Panc1 (cell line): ENCODE results near the gene CACNA1B. TPM values are rescaled to one million over a fixed set of nuclear protein-coding genes. Genes with fewer than 3 reads are reported as not detected.

Experiments used
- ATAC-seq: fragments of 200-7000 bp; cut with Tn5 transposase; 2 replicates; pipeline ENCODE4 v1.9.1; 2020; ENCODE audit warnings: mild to moderate bottlenecking, moderate library complexity
- BruUV-seq: library from RNA; stranded (reverse); fragments of 400-500 nt; replicated peaks from 2 replicates; lab custom pipeline; 2021; lab: Mats Ljungman, UMichigan
- CTCF ChIA-PET: fragments of 300-600 bp; sonication (Branson Sonifier 250); formaldehyde crosslinking; loops from one replicate; lab custom pipeline; 2022; ENCODE audit warnings: antibody characterized with exemption; lab: Charles Lee
- POLR2A ChIA-PET: fragments of 300-600 bp; sonication (Branson Sonifier 250); formaldehyde crosslinking; loops from one replicate; lab custom pipeline; 2022; ENCODE audit warnings: antibody characterized with exemption; lab: Charles Lee
- DNase-seq: peaks from one replicate; pipeline ENCODE4 v3.0.0-alpha.2; 2010; ENCODE audit warnings: low read depth, low spot score
- H3K27ac ChIP-seq: 2 replicates; pipeline ENCODE4 v1.5.1; 2011; ENCODE audit warnings: mild to moderate bottlenecking, low read length, inconsistent platforms
- H3K27me3 ChIP-seq: fragments of 200-500 bp; sonication (Bioruptor generic); 2 replicates; pipeline ENCODE4 v1.6.0; 2014; ENCODE audit warnings: low read length, inconsistent platforms; ENCODE audit not compliant: control insufficient read depth, insufficient read depth
- H3K36me3 ChIP-seq: fragments of 200-500 bp; sonication (Bioruptor generic); 2 replicates; pipeline ENCODE4 v1.5.1; 2014; ENCODE audit warnings: inconsistent platforms, mild to moderate bottlenecking, low read length, moderate library complexity; ENCODE audit not compliant: control insufficient read depth, insufficient read depth
- H3K4me1 ChIP-seq: 2 replicates; pipeline ENCODE4 v1.5.1; 2011; ENCODE audit warnings: inconsistent platforms, mild to moderate bottlenecking, low read length, moderate library complexity; ENCODE audit not compliant: control insufficient read depth, insufficient read depth
- H3K4me3 ChIP-seq, 2 experiments: 2 replicates each; pipeline ENCODE4 v1.5.1; 2011 to 2012; ENCODE audit warnings: low read depth in 2 of 2, low read length in 2 of 2, mild to moderate bottlenecking in 2 of 2, inconsistent platforms in 1 of 2, moderate library complexity in 1 of 2
- H3K9me3 ChIP-seq: fragments of 200-500 bp; sonication (Bioruptor generic); 2 replicates; pipeline ENCODE4 v1.5.1; 2014; ENCODE audit warnings: low read depth, mild to moderate bottlenecking, inconsistent platforms, low read length, moderate library complexity; ENCODE audit not compliant: control insufficient read depth, insufficient read depth
- CTCF ChIP-seq: fragments of 450-650 bp; IDR thresholded peaks from 2 replicates; pipeline ENCODE4 v1.5.1; 2017; ENCODE audit warnings: mild to moderate bottlenecking
- POLR2AphosphoS5 ChIP-seq: IDR thresholded peaks from 2 replicates; pipeline ENCODE4 v1.6.1; 2012; ENCODE audit warnings: mild to moderate bottlenecking, low read depth, low read length, moderate library complexity
- REST ChIP-seq, 2 experiments: IDR thresholded peaks; 2 replicates each; pipeline ENCODE4 v1.6.1; 2011 to 2012; ENCODE audit warnings: low read depth in 2 of 2, control low read depth in 1 of 2, low read length in 1 of 2, mild to moderate bottlenecking in 1 of 2, moderate library complexity in 1 of 2; ENCODE audit not compliant: insufficient read depth in 1 of 2
- SIN3A ChIP-seq: IDR thresholded peaks from 2 replicates; pipeline ENCODE4 v1.6.1; 2012; ENCODE audit warnings: low read depth, mild to moderate bottlenecking, low read length, moderate library complexity, borderline replicate concordance; ENCODE audit not compliant: insufficient read depth
- TCF7L2 ChIP-seq: IDR thresholded peaks from 2 replicates; pipeline ENCODE4 v1.6.1; 2011; ENCODE audit warnings: mild to moderate bottlenecking, low read depth, low read length, inconsistent platforms
- in situ Hi-C: cut with HindIII; loops from 2 replicates; pipeline ENCODE4 v1.10.0; 2016; ENCODE audit warnings: low sequenced_read_pairs, low pct_unique_long_range_greater_than_20kb
- intact Hi-C: fragments of 100-400 bp; cut with micrococcal nuclease; formaldehyde crosslinking; loops from one replicate; pipeline ENCODE4 v1.10.0; 2022; ENCODE audit not compliant: unreplicated experiment
- total RNA-seq: library from RNA; stranded (reverse); gene quantifications from one replicate; pipeline ENCODE4 v1.2.1, GENCODE V29; 2021; ENCODE audit not compliant: unreplicated experiment

CACNA1B gene
- total RNA-seq, 1 experiment from 2014 or later = 0.49 TPM

- no peaks in the 10 kb centered on the region for H3K36me3 ChIP-seq
- ATAC-seq = no peak
- in situ Hi-C loops (no loop called here), intact Hi-C loops (no loop called here)
- H3K4me3 ChIP-seq = no peak overlapping the region
- POLR2A ChIA-PET = no interaction called here
- DNase-seq = no peak
- no peaks in the 10 kb centered on the region for H3K9me3 ChIP-seq
- TF ChIP-seq TCF7L2 (no peak), POLR2AphosphoS5 (no peak), SIN3A (no peak), CTCF (no peak), REST (IDR thresholded peaks at IDR 0.05; ENCODE audit: insufficient read depth in 1 of 2, low read depth in 2 of 2, low read length in 1 of 2) (no peak)
- H3K27me3 ChIP-seq = no peaks in the 10 kb centered on the region
- CTCF ChIA-PET = no interaction called here
- no TSS peak for BruUV-seq
- no peak overlapping the region for H3K27ac ChIP-seq
- H3K4me1 ChIP-seq = no peaks in the 10 kb centered on the region
Observed at GRCh38 chr9:137968235-137968634, 90.7 kb downstream of the CACNA1B start.

GRCh38 chr9:137969008-137969407 lies 91.4 kb downstream of the CACNA1B start:
- Histone ChIP-seq H3K4me1 (no peaks in the 10 kb centered on the region), H3K36me3 (no peaks in the 10 kb centered on the region), H3K27me3 (no peaks in the 10 kb centered on the region), H3K4me3 (no peak overlapping the region), H3K9me3 (no peaks in the 10 kb centered on the region), H3K27ac (no peak overlapping the region)
- TF ChIP-seq TCF7L2 = no peak
- TF ChIP-seq SIN3A = no peak
- TF ChIP-seq CTCF = no peak
- TF ChIP-seq POLR2AphosphoS5 = no peak
- no peak for TF ChIP-seq REST (IDR thresholded peaks at IDR 0.05; ENCODE audit: insufficient read depth in 1 of 2, low read depth in 2 of 2, low read length in 1 of 2)
- DNase-seq (no peak), ATAC-seq (no peak)
- CTCF ChIA-PET = no interaction called here
- in situ Hi-C loops (no loop called here), intact Hi-C loops (no loop called here)
- POLR2A ChIA-PET = no interaction called here
- no TSS peak for BruUV-seq
